Smooth muscle cell (in vitro differentiated cells): ENCODE results near the gene WDR33. TPM values are rescaled to one million over a fixed set of nuclear protein-coding genes. Genes with fewer than 3 reads are reported as not detected.
A peak's percentile ranks its signal among the peaks of the same experiment; 100 is the strongest.

Experiments
- DNase-seq: peaks from one replicate; lab custom pipeline; 2025; ENCODE audit not compliant: unreplicated experiment; lab: John Stamatoyannopoulos, UW
- H2AFZ ChIP-seq: fragments of 200-600 bp; sonication (generic); 2 replicates; pipeline ENCODE4 v1.6.0; 2016; ENCODE audit warnings: antibody characterized with exemption, low read depth, mild to moderate bottlenecking
- H3F3A ChIP-seq: fragments of 200-600 bp; sonication (generic); 2 replicates; pipeline ENCODE4 v1.6.0; 2017; ENCODE audit warnings: antibody characterized with exemption, low read depth
- H3K27ac ChIP-seq: fragments of 200-600 bp; sonication (generic); 2 replicates; pipeline ENCODE4 v1.5.1; 2016; ENCODE audit warnings: low read depth, mild to moderate bottlenecking
- H3K27me3 ChIP-seq: fragments of 200-600 bp; sonication (generic); 2 replicates; pipeline ENCODE4 v1.6.1; 2016; ENCODE audit warnings: low read depth, mild to moderate bottlenecking
- H3K36me3 ChIP-seq: fragments of 200-600 bp; sonication (generic); 2 replicates; pipeline ENCODE4 v1.5.1; 2016; ENCODE audit warnings: low read depth
- H3K4me1 ChIP-seq: fragments of 200-600 bp; sonication (generic); 2 replicates; pipeline ENCODE4 v1.5.1; 2016; ENCODE audit warnings: low read depth
- H3K4me2 ChIP-seq: fragments of 200-600 bp; sonication (generic); 2 replicates; pipeline ENCODE4 v1.6.0; 2016; ENCODE audit warnings: mild to moderate bottlenecking
- H3K4me3 ChIP-seq: fragments of 200-600 bp; sonication (generic); 2 replicates; pipeline ENCODE4 v1.5.1; 2016; ENCODE audit warnings: mild to moderate bottlenecking
- H3K79me2 ChIP-seq: fragments of 200-600 bp; sonication (generic); 2 replicates; pipeline ENCODE4 v1.6.0; 2016; ENCODE audit warnings: low read depth, mild to moderate bottlenecking
- H3K9ac ChIP-seq: fragments of 200-600 bp; sonication (generic); 2 replicates; pipeline ENCODE4 v1.6.0; 2016; ENCODE audit warnings: low read depth
- H3K9me3 ChIP-seq: fragments of 200-600 bp; sonication (generic); replicated peaks from 2 replicates; pipeline ENCODE4 v1.5.1; 2016; ENCODE audit warnings: low read depth
- H4K20me1 ChIP-seq: fragments of 200-600 bp; sonication (generic); 2 replicates; pipeline ENCODE4 v1.6.0; 2016; ENCODE audit warnings: low read depth
- CTCF ChIP-seq: fragments of 200-600 bp; sonication (generic); IDR thresholded peaks from 2 replicates; pipeline ENCODE4 v1.5.1; 2017; ENCODE audit warnings: borderline replicate concordance, mild to moderate bottlenecking, antibody characterized with exemption; ENCODE audit not compliant: insufficient read depth, poor library complexity, severe bottlenecking
- WGBS: methylation state at CpG from one replicate; pipeline ENCODE4 v1.1.7; 2016; ENCODE audit warnings: low lambda C conversion rate; 5-methylcytosine and 5-hydroxymethylcytosine counted together
- polyA plus RNA-seq: library from polyadenylated mRNA; unstranded; fragments of >200 nt; fragmentation: Nextera tagmentation; extraction: Ambion mirVana; gene quantifications from 2 replicates; pipeline ENCODE4 v1.2.1, GENCODE V29; 2016
- total RNA-seq: library from RNA; depleted of rRNA; stranded (reverse); fragments of >200 nt; gene quantifications from 2 replicates; pipeline ENCODE4 v1.2.3, GENCODE V29; 2014

The WDR33 gene
- total and polyA plus RNA-seq, 2 experiments from 2014 or later, result 30.4 to 43.3 TPM

GRCh38 chr2:127675331-127676261 is 135.4 kb downstream of the WDR33 start, which contains the start of gene LIMS2:
LIMS2 (minus strand) TSS chr2:127675530; CDS start chr2:127675024, 506 bp downstream.
- peak within 1 kb of the TSS; percentile 92 for H3K4me2 ChIP-seq
- peaks cover 13% of the 10 kb centered on the region for H3K27me3 ChIP-seq
- H3K9me3 ChIP-seq, result no peaks in the 10 kb centered on the region
- peaks cover 4% of the 10 kb centered on the region for H3F3A ChIP-seq
- H3K27ac ChIP-seq, result no peak within 1 kb of the TSS
- TF ChIP-seq CTCF, result no peak
- peak within 1 kb of the TSS; percentile 84 for H2AFZ ChIP-seq
- no peaks in the 10 kb centered on the region for H4K20me1 ChIP-seq
- no peak for DNase-seq
- no peaks in the 10 kb centered on the region for H3K4me1 ChIP-seq
- no peaks in the 10 kb centered on the region for H3K36me3 ChIP-seq
- 4% methylated on average over 29 of the region's 56 CpGs for WGBS
- peak within 1 kb of the TSS; percentile 61 for H3K4me3 ChIP-seq
- H3K79me2 ChIP-seq, result no peaks in the 10 kb centered on the region
- H3K9ac ChIP-seq, result peak within 1 kb of the TSS; percentile 48

- no peak for TF ChIP-seq CTCF
- Histone ChIP-seq H3K4me1 (no peaks in the 10 kb centered on the region), H3K36me3 (no peaks in the 10 kb centered on the region), H2AFZ (peak overlapping the region; percentile 74), H3K9me3 (no peaks in the 10 kb centered on the region), H3K79me2 (peaks cover 7% of the 10 kb centered on the region), H3K27me3 (peaks cover 13% of the 10 kb centered on the region), H3K4me3 (peak overlapping the region; percentile 61), H3K27ac (no peak overlapping the region), H3K4me2 (peak overlapping the region; percentile 92), H4K20me1 (no peaks in the 10 kb centered on the region), H3K9ac (peak overlapping the region; percentile 13), H3F3A (peaks cover 4% of the 10 kb centered on the region)
- no peak for DNase-seq
- 9% methylated on average over 45 of the region's 72 CpGs for WGBS
Measured at GRCh38 chr2:127674241-127675209, 136.4 kb downstream of the WDR33 start.

- Histone ChIP-seq H3K4me1 (no peaks in the 10 kb centered on the region), H3K9ac (no peak overlapping the region), H3K27ac (no peak overlapping the region), H4K20me1 (peaks cover 7% of the 10 kb centered on the region), H3K9me3 (no peaks in the 10 kb centered on the region), H3K36me3 (no peaks in the 10 kb centered on the region), H2AFZ (no peak overlapping the region), H3K4me3 (no peak overlapping the region), H3K79me2 (peaks cover 7% of the 10 kb centered on the region), H3K27me3 (peaks cover 13% of the 10 kb centered on the region), H3F3A (peaks cover 4% of the 10 kb centered on the region), H3K4me2 (peak overlapping the region; percentile 92)
- TF ChIP-seq CTCF, result no peak
- 92% methylated on average over 17 of the region's 17 CpGs for WGBS
- DNase-seq, result no peak
Measured at GRCh38 chr2:127673291-127674069, 137.5 kb downstream of the WDR33 start.
